Erythroblast (primary cell): ENCODE data around the gene MAP2K7.
A peak's percentile ranks its signal among the peaks of the same experiment; 100 is the strongest.

ENCODE experiments used
- DNase-seq, 2 experiments: peaks; one replicate each; lab custom pipeline; 2025; lab: John Stamatoyannopoulos, UW
- GATA1 ChIP-seq: IDR thresholded peaks from 2 replicates; pipeline ENCODE4 v1.6.1; 2011; ENCODE audit warnings: low read depth, mild to moderate bottlenecking, control low read depth, low read length, moderate library complexity
- POLR2A ChIP-seq: IDR thresholded peaks from 2 replicates; pipeline ENCODE4 v1.6.1; 2011; ENCODE audit warnings: mild to moderate bottlenecking, low read length

Gene MAP2K7

GRCh38 chr19:7927605-7928333 is 24.1 kb downstream of the MAP2K7 start:
- DNase-seq, result no peak
- TF ChIP-seq POLR2A, result no peak
- no peak for TF ChIP-seq GATA1

- no peak for DNase-seq
- no peak for TF ChIP-seq POLR2A
- no peak for TF ChIP-seq GATA1
Measured at GRCh38 chr19:7928334-7928706, 24.6 kb downstream of the MAP2K7 start.

GRCh38 chr19:7928741-7929701 is 25.3 kb downstream of the MAP2K7 start:
- peak; percentile 64 to 73 for DNase-seq
- no peak for TF ChIP-seq POLR2A
- TF ChIP-seq GATA1, result no peak

GRCh38 chr19:7930030-7930429 is 26.4 kb downstream of the MAP2K7 start:
- peak in 1 of 2 experiments; percentile 45 for DNase-seq

GRCh38 chr19:7930765-7931164 is 27.1 kb downstream of the MAP2K7 start:
- TF ChIP-seq GATA1, result no peak
- no peak for TF ChIP-seq POLR2A
- no peak for DNase-seq

GRCh38 chr19:7931221-7932061 is 27.8 kb downstream of the MAP2K7 start:
- TF ChIP-seq POLR2A (no peak), GATA1 (no peak)

GRCh38 chr19:7932276-7932929 is 28.7 kb downstream of the MAP2K7 start:
- no peak for DNase-seq
- TF ChIP-seq POLR2A (no peak), GATA1 (no peak)

More at GRCh38 chr19:7931221-7932061, 27.8 kb downstream of the MAP2K7 start:
- DNase-seq, result no peak

GRCh38 chr19:7932930-7933300 is 29.2 kb downstream of the MAP2K7 start:
- DNase-seq, result no peak
- TF ChIP-seq POLR2A (no peak), GATA1 (no peak)

GRCh38 chr19:7933411-7933810 is 29.7 kb downstream of the MAP2K7 start:
- TF ChIP-seq POLR2A (no peak), GATA1 (no peak)
- no peak for DNase-seq

- TF ChIP-seq GATA1, result no peak
- no peak for TF ChIP-seq POLR2A
- no peak for DNase-seq
Measured at GRCh38 chr19:7933828-7934725, 30.4 kb downstream of the MAP2K7 start.

- no peak for DNase-seq
- TF ChIP-seq GATA1 (no peak), POLR2A (no peak)
Measured at GRCh38 chr19:7934766-7935165, 31.1 kb downstream of the MAP2K7 start.

- TF ChIP-seq POLR2A (no peak), GATA1 (no peak)
- no peak for DNase-seq
Measured at GRCh38 chr19:7940841-7941240, 37.2 kb downstream of the MAP2K7 start.
